GM23248 (cell line): ENCODE results near the gene CDC45. TPM values are rescaled to one million over a fixed set of nuclear protein-coding genes. Genes with fewer than 3 reads are reported as not detected.

ENCODE experiments used
- DNase-seq: peaks from one replicate; pipeline ENCODE4 v3.0.0-alpha.2; 2015
- H2AFZ ChIP-seq: fragments of 200-600 bp; sonication (generic); 2 replicates; pipeline ENCODE4 v1.6.1; 2016; ENCODE audit warnings: antibody characterized with exemption
- H3F3A ChIP-seq: fragments of 200-600 bp; sonication (generic); 2 replicates; pipeline ENCODE4 v1.6.1; 2016; ENCODE audit warnings: mild to moderate bottlenecking, antibody characterized with exemption, mixed run types; ENCODE audit not compliant: insufficient read depth
- H3K27ac ChIP-seq: fragments of 200-600 bp; sonication (generic); 2 replicates; pipeline ENCODE4 v1.5.1; 2016; ENCODE audit warnings: mild to moderate bottlenecking
- H3K27me3 ChIP-seq: fragments of 200-600 bp; sonication (generic); replicated peaks from 2 replicates; pipeline ENCODE4 v1.6.1; 2016; ENCODE audit warnings: mild to moderate bottlenecking; ENCODE audit not compliant: insufficient read depth
- H3K36me3 ChIP-seq: fragments of 200-600 bp; sonication (generic); 2 replicates; pipeline ENCODE4 v1.6.1; 2016; ENCODE audit warnings: low read depth, mild to moderate bottlenecking
- H3K4me1 ChIP-seq: fragments of 200-600 bp; sonication (generic); 2 replicates; pipeline ENCODE4 v1.6.1; 2016; ENCODE audit warnings: mild to moderate bottlenecking; ENCODE audit not compliant: insufficient read depth
- H3K4me2 ChIP-seq: fragments of 200-600 bp; sonication (generic); one replicate; pipeline ENCODE4 v1.6.1; 2016; ENCODE audit warnings: mild to moderate bottlenecking; ENCODE audit not compliant: unreplicated experiment
- H3K4me3 ChIP-seq: fragments of 200-600 bp; sonication (generic); 2 replicates; pipeline ENCODE4 v1.5.1; 2016; ENCODE audit warnings: mild to moderate bottlenecking
- H3K79me2 ChIP-seq: fragments of 200-600 bp; sonication (generic); 2 replicates; pipeline ENCODE4 v1.6.1; 2016; ENCODE audit warnings: mild to moderate bottlenecking; ENCODE audit not compliant: insufficient read depth
- H3K9ac ChIP-seq: fragments of 200-600 bp; sonication (generic); 2 replicates; pipeline ENCODE4 v1.6.1; 2016; ENCODE audit warnings: mild to moderate bottlenecking
- H3K9me2 ChIP-seq: fragments of 200-600 bp; sonication (generic); 2 replicates; pipeline ENCODE4 v1.6.1; 2016; ENCODE audit warnings: mixed run types, mild to moderate bottlenecking, moderate library complexity; ENCODE audit not compliant: insufficient read depth
- H3K9me3 ChIP-seq: fragments of 200-600 bp; sonication (generic); one replicate; pipeline ENCODE4 v1.6.1; 2017; ENCODE audit warnings: low read depth
- H4K20me1 ChIP-seq: fragments of 200-600 bp; sonication (generic); 2 replicates; pipeline ENCODE4 v1.6.0; 2016; ENCODE audit not compliant: insufficient read depth
- EZH2 ChIP-seq: fragments of 200-600 bp; sonication (generic); IDR thresholded peaks from 2 replicates; pipeline ENCODE4 v1.6.1; 2018; ENCODE audit warnings: antibody characterized with exemption, mild to moderate bottlenecking; ENCODE audit not compliant: insufficient read depth, poor library complexity, severe bottlenecking
- EZH2phosphoT487 ChIP-seq: fragments of 200-600 bp; sonication (generic); IDR thresholded peaks from 2 replicates; pipeline ENCODE4 v1.6.1; 2018; ENCODE audit warnings: antibody characterized with exemption, moderate library complexity, mild to moderate bottlenecking, low read depth; ENCODE audit not compliant: insufficient read depth
- WGBS, 2 experiments: methylation state at CpG; one replicate each; pipeline ENCODE4 v1.1.6; 2015 to 2017; ENCODE audit warnings: low lambda C conversion rate in 2 of 2, low coverage in 1 of 2; ENCODE audit errors: missing lambda C conversion rate in 2 of 2; 5-methylcytosine and 5-hydroxymethylcytosine counted together
- in situ Hi-C: fragments of 300-500 bp; cut with MboI; formaldehyde crosslinking; loops from 2 replicates; pipeline ENCODE4 v1.15.0; 2020
- polyA plus RNA-seq: library from polyadenylated mRNA; unstranded; fragments of >200 nt; fragmentation: Nextera tagmentation; extraction: Ambion mirVana; gene quantifications from 2 replicates; pipeline ENCODE4 v1.2.1, GENCODE V29; 2016
- total RNA-seq: library from RNA; depleted of rRNA; stranded (reverse); fragments of >200 nt; shearing (Covaris generic); gene quantifications from 2 replicates; pipeline ENCODE4 v1.2.3, GENCODE V29; 2014

CDC45 gene
- total and polyA plus RNA-seq, 2 experiments from 2014 or later = 9.5 to 10.1 TPM

DNA sequence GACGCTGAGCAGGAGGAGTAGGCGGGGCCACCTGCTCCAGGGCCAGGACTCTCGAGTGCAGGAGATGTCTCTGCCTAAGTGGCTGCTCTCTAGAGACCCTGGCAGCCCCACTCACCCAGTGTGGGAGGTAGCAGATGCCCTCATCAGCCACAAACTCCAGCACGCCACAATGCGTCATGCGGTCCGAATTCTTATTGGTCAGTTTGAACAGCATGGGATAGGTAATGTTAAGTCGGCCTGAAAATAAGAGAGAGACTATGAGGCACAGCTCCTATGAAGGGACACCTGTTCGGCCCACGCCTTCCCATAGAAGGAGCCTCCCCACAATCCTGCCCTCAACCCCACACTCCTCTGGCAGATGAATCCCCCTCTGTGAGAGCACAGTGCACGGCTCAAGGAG is 8.1 kb upstream of the CDC45 start:
- no peak overlapping the region for H3K9ac ChIP-seq

GRCh38 chr22:19472233-19472632 is 7.5 kb upstream of the CDC45 start:
- Histone ChIP-seq H3K79me2 (peaks cover 56% of the 10 kb centered on the region), H3K27ac (no peak overlapping the region), H3K4me1 (peaks cover 2% of the 10 kb centered on the region; the same call in 1 of the 2 replicates), H4K20me1 (no peaks in the 10 kb centered on the region), H2AFZ (no peak overlapping the region), H3F3A (no peaks in the 10 kb centered on the region), H3K27me3 (no peaks in the 10 kb centered on the region), H3K9ac (no peak overlapping the region), H3K4me3 (no peak overlapping the region), H3K4me2 (no peak overlapping the region), H3K9me2 (no peaks in the 10 kb centered on the region), H3K9me3 (no peaks in the 10 kb centered on the region), H3K36me3 (peaks cover 38% of the 10 kb centered on the region; the same call in 1 of the 2 replicates)
- no peak for TF ChIP-seq EZH2phosphoT487
- WGBS, 2 experiments = 90 to 91% methylated on average over 8 of the region's 8 CpGs
- in situ Hi-C loops = no loop called here
- DNase-seq = no peak

More for the DNA sequence above, 8.1 kb upstream of the CDC45 start:
- no peak for DNase-seq
- WGBS, 2 experiments = 91 to 92% methylated on average over 11 of the region's 11 CpGs
- Histone ChIP-seq H3K4me2 (no peak overlapping the region), H3K79me2 (peaks cover 50% of the 10 kb centered on the region), H3K36me3 (peaks cover 44% of the 10 kb centered on the region; the same call in 1 of the 2 replicates), H4K20me1 (no peaks in the 10 kb centered on the region), H3K27me3 (no peaks in the 10 kb centered on the region), H3K4me1 (no peaks in the 10 kb centered on the region), H3K27ac (no peak overlapping the region), H3K4me3 (no peak overlapping the region), H2AFZ (no peak overlapping the region), H3K9me2 (no peaks in the 10 kb centered on the region), H3K9me3 (no peaks in the 10 kb centered on the region), H3F3A (no peaks in the 10 kb centered on the region)
- TF ChIP-seq EZH2 (no peak), EZH2phosphoT487 (no peak)
- in situ Hi-C loops = no loop called here

- no peaks in the 10 kb centered on the region for H3K9me2 ChIP-seq
- H3K27ac ChIP-seq = no peak overlapping the region
- H3K36me3 ChIP-seq = peaks cover 31% of the 10 kb centered on the region; the same call in 1 of the 2 replicates
- TF ChIP-seq EZH2 = no peak
- peaks cover 8% of the 10 kb centered on the region; the same call in 1 of the 2 replicates for H3F3A ChIP-seq
- H2AFZ ChIP-seq = no peak overlapping the region
- H3K27me3 ChIP-seq = no peaks in the 10 kb centered on the region
- WGBS, 2 experiments = 67 to 75% methylated on average over 3 of the region's 3 CpGs
- peak; percentile 22 for DNase-seq
- H3K79me2 ChIP-seq = peaks cover 70% of the 10 kb centered on the region
- H3K4me2 ChIP-seq = no peak overlapping the region
- no peak overlapping the region for H3K9ac ChIP-seq
- H3K4me1 ChIP-seq = peaks cover 11% of the 10 kb centered on the region; the same call in 1 of the 2 replicates
- H3K9me3 ChIP-seq = no peaks in the 10 kb centered on the region
- peaks cover 4% of the 10 kb centered on the region; the same call in 1 of the 2 replicates for H4K20me1 ChIP-seq
- no peak overlapping the region for H3K4me3 ChIP-seq
- in situ Hi-C loops = no loop called here
These were observed 6.1 kb upstream of the CDC45 start for GRCh38 chr22:19473578-19473977.

DNA sequence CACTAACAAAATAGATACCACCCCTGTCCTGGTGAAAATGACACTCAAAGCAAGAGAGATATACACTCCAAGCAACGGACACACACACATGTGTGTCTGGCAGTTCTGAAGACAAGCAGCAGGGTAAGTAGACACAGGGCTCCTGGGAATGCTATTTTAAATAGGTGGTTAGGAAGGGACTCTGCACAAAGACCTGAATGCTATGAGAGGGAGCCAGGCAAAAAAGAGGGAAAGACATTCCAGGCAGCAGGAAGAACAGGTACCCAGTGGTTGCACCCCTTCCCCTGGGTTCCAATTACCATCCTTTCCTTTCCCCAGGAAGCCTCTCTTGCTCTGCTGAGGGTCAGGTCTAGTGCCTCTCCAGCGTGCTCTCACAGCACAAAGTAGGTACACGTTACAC is 3.7 kb upstream of the CDC45 start:
- peaks cover 8% of the 10 kb centered on the region; the same call in 1 of the 2 replicates for H3F3A ChIP-seq
- WGBS, 2 experiments = 46 to 48% methylated on average over 3 of the region's 3 CpGs

More for the DNA sequence above, 3.7 kb upstream of the CDC45 start:
- no peak for DNase-seq
- Histone ChIP-seq H3K36me3 (peaks cover 18% of the 10 kb centered on the region; the same call in 1 of the 2 replicates), H3K79me2 (peaks cover 84% of the 10 kb centered on the region), H3K4me3 (no peak overlapping the region), H3K9me2 (no peaks in the 10 kb centered on the region), H4K20me1 (peaks cover 4% of the 10 kb centered on the region; the same call in 1 of the 2 replicates), H3K4me2 (no peak overlapping the region), H3K9me3 (no peaks in the 10 kb centered on the region), H2AFZ (no peak overlapping the region), H3K9ac (no peak overlapping the region), H3K27me3 (no peaks in the 10 kb centered on the region), H3K27ac (no peak overlapping the region), H3K4me1 (peaks cover 11% of the 10 kb centered on the region; the same call in 1 of the 2 replicates)
- no peak for TF ChIP-seq EZH2phosphoT487
- no peak for TF ChIP-seq EZH2
- in situ Hi-C loops = no loop called here
